Measurements from ENCODE around the gene LAMC3.

The LAMC3 gene

GRCh38 chr9:131018621-131019020 is 9.6 kb downstream of the LAMC3 start:
- no peaks in the 10 kb centered on the region for H3K36me3 ChIP-seq (ENCODE audit: control insufficient read depth, low read depth, low read length)
- H3K4me1 ChIP-seq (ENCODE audit: control insufficient read depth, low read depth, low read length) = no peaks in the 10 kb centered on the region
- no peaks in the 10 kb centered on the region for H3K9me3 ChIP-seq (ENCODE audit: control insufficient read depth, low read depth, low read length)
- H3K9ac ChIP-seq (ENCODE audit: low read length) = no peak overlapping the region
- H3K27me3 ChIP-seq (ENCODE audit: control insufficient read depth, insufficient read depth, low read length) = no peaks in the 10 kb centered on the region
- no peak overlapping the region for H3K4me3 ChIP-seq (ENCODE audit: low read length)
- H3K27ac ChIP-seq (ENCODE audit: low read length) = no peak overlapping the region

- H3K4me3 ChIP-seq (ENCODE audit: low read length) = no peak overlapping the region
- no peaks in the 10 kb centered on the region for H3K4me1 ChIP-seq (ENCODE audit: control insufficient read depth, low read depth, low read length)
- H3K9me3 ChIP-seq (ENCODE audit: control insufficient read depth, low read depth, low read length) = no peaks in the 10 kb centered on the region
- H3K27ac ChIP-seq (ENCODE audit: low read length) = no peak overlapping the region
- H3K27me3 ChIP-seq (ENCODE audit: control insufficient read depth, insufficient read depth, low read length) = no peaks in the 10 kb centered on the region
- no peaks in the 10 kb centered on the region for H3K36me3 ChIP-seq (ENCODE audit: control insufficient read depth, low read depth, low read length)
- no peak overlapping the region for H3K9ac ChIP-seq (ENCODE audit: low read length)
These were observed 10.6 kb downstream of the LAMC3 start for GRCh38 chr9:131019388-131020239.

- Histone ChIP-seq H3K27ac (ENCODE audit: low read length) (no peak overlapping the region), H3K4me1 (ENCODE audit: control insufficient read depth, low read depth, low read length) (no peaks in the 10 kb centered on the region), H3K36me3 (ENCODE audit: control insufficient read depth, low read depth, low read length) (no peaks in the 10 kb centered on the region), H3K9ac (ENCODE audit: low read length) (no peak overlapping the region), H3K27me3 (ENCODE audit: control insufficient read depth, insufficient read depth, low read length) (no peaks in the 10 kb centered on the region), H3K4me3 (ENCODE audit: low read length) (no peak overlapping the region), H3K9me3 (ENCODE audit: control insufficient read depth, low read depth, low read length) (no peaks in the 10 kb centered on the region)
These were observed 11.4 kb downstream of the LAMC3 start for GRCh38 chr9:131020388-131020787.

GRCh38 chr9:131020862-131021261 is 11.9 kb downstream of the LAMC3 start:
- no peaks in the 10 kb centered on the region for H3K9me3 ChIP-seq (ENCODE audit: control insufficient read depth, low read depth, low read length)
- no peaks in the 10 kb centered on the region for H3K4me1 ChIP-seq (ENCODE audit: control insufficient read depth, low read depth, low read length)
- no peak overlapping the region for H3K4me3 ChIP-seq (ENCODE audit: low read length)
- no peaks in the 10 kb centered on the region for H3K27me3 ChIP-seq (ENCODE audit: control insufficient read depth, insufficient read depth, low read length)
- H3K27ac ChIP-seq (ENCODE audit: low read length) = no peak overlapping the region
- H3K9ac ChIP-seq (ENCODE audit: low read length) = no peak overlapping the region
- H3K36me3 ChIP-seq (ENCODE audit: control insufficient read depth, low read depth, low read length) = no peaks in the 10 kb centered on the region

GRCh38 chr9:131021785-131022184 is 12.8 kb downstream of the LAMC3 start:
- H3K27me3 ChIP-seq (ENCODE audit: control insufficient read depth, insufficient read depth, low read length) = no peaks in the 10 kb centered on the region
- no peaks in the 10 kb centered on the region for H3K9me3 ChIP-seq (ENCODE audit: control insufficient read depth, low read depth, low read length)
- H3K4me1 ChIP-seq (ENCODE audit: control insufficient read depth, low read depth, low read length) = no peaks in the 10 kb centered on the region
- H3K36me3 ChIP-seq (ENCODE audit: control insufficient read depth, low read depth, low read length) = no peaks in the 10 kb centered on the region
- H3K27ac ChIP-seq (ENCODE audit: low read length) = no peak overlapping the region
- H3K9ac ChIP-seq (ENCODE audit: low read length) = no peak overlapping the region
- no peak overlapping the region for H3K4me3 ChIP-seq (ENCODE audit: low read length)

GRCh38 chr9:131024978-131025868 is 16.2 kb downstream of the LAMC3 start:
- no peak overlapping the region for H3K9ac ChIP-seq (ENCODE audit: low read length)
- H3K27ac ChIP-seq (ENCODE audit: low read length) = no peak overlapping the region
- H3K9me3 ChIP-seq (ENCODE audit: control insufficient read depth, low read depth, low read length) = no peaks in the 10 kb centered on the region
- H3K36me3 ChIP-seq (ENCODE audit: control insufficient read depth, low read depth, low read length) = no peaks in the 10 kb centered on the region
- no peak overlapping the region for H3K4me3 ChIP-seq (ENCODE audit: low read length)
- H3K4me1 ChIP-seq (ENCODE audit: control insufficient read depth, low read depth, low read length) = no peaks in the 10 kb centered on the region
- H3K27me3 ChIP-seq (ENCODE audit: control insufficient read depth, insufficient read depth, low read length) = no peaks in the 10 kb centered on the region

- no peak overlapping the region for H3K27ac ChIP-seq (ENCODE audit: low read length)
These were observed 17.2 kb downstream of the LAMC3 start for GRCh38 chr9:131025953-131026858.

GRCh38 chr9:131027048-131027871 is 18.3 kb downstream of the LAMC3 start:
- Histone ChIP-seq H3K27ac (ENCODE audit: low read length) (no peak overlapping the region), H3K9me3 (ENCODE audit: control insufficient read depth, low read depth, low read length) (no peaks in the 10 kb centered on the region), H3K4me3 (ENCODE audit: low read length) (no peak overlapping the region), H3K4me1 (ENCODE audit: control insufficient read depth, low read depth, low read length) (no peaks in the 10 kb centered on the region), H3K9ac (ENCODE audit: low read length) (no peak overlapping the region), H3K27me3 (ENCODE audit: control insufficient read depth, insufficient read depth, low read length) (no peaks in the 10 kb centered on the region), H3K36me3 (ENCODE audit: control insufficient read depth, low read depth, low read length) (no peaks in the 10 kb centered on the region)

More at GRCh38 chr9:131025953-131026858, 17.2 kb downstream of the LAMC3 start:
- Histone ChIP-seq H3K9ac (ENCODE audit: low read length) (no peak overlapping the region), H3K4me1 (ENCODE audit: control insufficient read depth, low read depth, low read length) (no peaks in the 10 kb centered on the region), H3K4me3 (ENCODE audit: low read length) (no peak overlapping the region), H3K27me3 (ENCODE audit: control insufficient read depth, insufficient read depth, low read length) (no peaks in the 10 kb centered on the region), H3K9me3 (ENCODE audit: control insufficient read depth, low read depth, low read length) (no peaks in the 10 kb centered on the region), H3K36me3 (ENCODE audit: control insufficient read depth, low read depth, low read length) (no peaks in the 10 kb centered on the region)

- Histone ChIP-seq H3K4me3 (ENCODE audit: low read length) (no peak overlapping the region), H3K27me3 (ENCODE audit: control insufficient read depth, insufficient read depth, low read length) (no peaks in the 10 kb centered on the region), H3K9ac (ENCODE audit: low read length) (no peak overlapping the region), H3K27ac (ENCODE audit: low read length) (no peak overlapping the region), H3K36me3 (ENCODE audit: control insufficient read depth, low read depth, low read length) (no peaks in the 10 kb centered on the region), H3K4me1 (ENCODE audit: control insufficient read depth, low read depth, low read length) (no peaks in the 10 kb centered on the region), H3K9me3 (ENCODE audit: control insufficient read depth, low read depth, low read length) (no peaks in the 10 kb centered on the region)
These were observed 18.9 kb downstream of the LAMC3 start for GRCh38 chr9:131027872-131028179.

- Histone ChIP-seq H3K27me3 (ENCODE audit: control insufficient read depth, insufficient read depth, low read length) (no peaks in the 10 kb centered on the region), H3K4me3 (ENCODE audit: low read length) (no peak overlapping the region), H3K9ac (ENCODE audit: low read length) (no peak overlapping the region)
These were observed 19.4 kb downstream of the LAMC3 start for GRCh38 chr9:131028221-131028884.

More at GRCh38 chr9:131028221-131028884, 19.4 kb downstream of the LAMC3 start:
- Histone ChIP-seq H3K4me1 (ENCODE audit: control insufficient read depth, low read depth, low read length) (no peaks in the 10 kb centered on the region), H3K27ac (ENCODE audit: low read length) (no peak overlapping the region), H3K36me3 (ENCODE audit: control insufficient read depth, low read depth, low read length) (no peaks in the 10 kb centered on the region), H3K9me3 (ENCODE audit: control insufficient read depth, low read depth, low read length) (no peaks in the 10 kb centered on the region)
